ENCODE results near the gene TRIM52.

GRCh38 chr5:181207960-181208253 lies 53.0 kb downstream of the TRIM52 start:
- TF ChIP-seq CTCF (conservative IDR thresholded peaks at IDR 0.05 in 1 of 2, IDR thresholded peaks at IDR 0.05 in 1 of 2; ENCODE audit: low read depth in 1 of 2, low read length in 2 of 2), result no peak
- TF ChIP-seq EZH2 (IDR thresholded peaks at IDR 0.05; ENCODE audit: low read length, missing control alignments), result no peak

Data from fibroblast of lung (primary cell).